NCI-H345 treated with DMSO at 0.1 percent for 48 hours (cell line): ENCODE measurements around the gene KLK8.
"Not testable (repeated sequence)": the region's sequence is repeated elsewhere in the genome, so short reads cannot be mapped to it uniquely, and the experiment has no call there.

ENCODE experiments used
- DNase-seq: peaks from one replicate; lab custom pipeline; 2025; ENCODE audit not compliant: unreplicated experiment; lab: John Stamatoyannopoulos, UW

Gene KLK8

GRCh38 chr19:50984416-50984815, 17.0 kb downstream of the KLK8 start:
- DNase-seq = not testable (repeated sequence)

DNA sequence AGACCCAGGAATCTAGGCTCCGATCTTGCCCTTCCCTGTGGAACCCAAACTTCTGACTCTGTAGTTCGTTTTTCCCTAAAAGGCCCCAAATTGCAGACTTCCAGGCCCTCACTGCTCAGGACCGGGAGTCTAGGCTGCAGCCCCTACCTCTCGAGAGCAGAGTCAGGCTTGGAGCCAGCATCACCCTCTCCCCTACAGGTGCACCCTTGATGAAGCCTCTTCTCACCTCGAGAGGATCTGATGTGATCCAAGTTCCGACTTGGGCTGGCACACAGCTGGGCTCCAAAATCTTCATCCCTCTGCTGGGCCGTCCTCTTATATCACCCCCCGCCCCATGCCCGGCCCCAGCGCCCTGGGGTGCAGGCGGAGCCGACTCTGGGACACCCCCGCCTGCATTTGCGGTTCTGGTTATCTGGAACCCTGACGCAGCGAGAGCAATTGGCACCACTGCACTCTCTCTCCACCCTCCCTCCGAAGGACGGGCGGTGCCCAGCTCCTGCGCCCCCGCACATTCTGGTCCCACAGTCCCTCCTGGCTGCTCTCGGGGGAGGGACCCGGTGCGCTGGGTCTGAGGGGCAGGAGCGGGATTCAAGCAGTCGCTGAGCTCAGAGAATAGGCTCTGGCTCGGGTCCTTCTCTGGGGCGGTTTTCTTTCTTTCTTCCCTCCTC, 17.6 kb downstream of the KLK8 start, which contains the start of gene KLK7:
KLK7 (minus strand) TSS at position 293 of the 668 bp plus-strand sequence. CDS start 1,518 bp downstream, outside the sequence.
- no peak for DNase-seq

DNA sequence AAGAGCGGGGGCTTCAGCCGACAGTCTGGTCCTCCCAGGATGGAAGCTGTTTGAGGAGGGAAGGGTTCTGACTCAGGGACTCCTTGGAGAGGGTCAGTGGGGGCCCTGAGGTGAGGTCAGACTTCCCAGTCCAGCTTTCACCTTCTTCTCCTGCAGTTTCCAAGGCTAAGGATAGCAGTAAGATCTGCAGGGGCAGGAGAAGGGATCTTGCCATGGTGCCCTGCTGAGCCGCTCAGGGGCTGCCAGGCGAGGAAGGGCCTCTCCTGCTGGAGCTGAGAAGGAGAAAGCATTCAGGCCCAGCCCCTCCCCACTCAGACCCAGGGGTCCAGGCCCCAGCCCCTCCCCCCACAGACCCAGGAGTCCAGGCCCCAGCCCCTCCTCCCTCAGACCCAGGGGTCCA, 19.2 kb downstream of the KLK8 start:
- no peak for DNase-seq

- no peak for DNase-seq
Observed at GRCh38 chr19:50981587-50982146, 19.7 kb downstream of the KLK8 start.

GRCh38 chr19:50980208-50980607, 21.2 kb downstream of the KLK8 start:
- no peak for DNase-seq

DNA sequence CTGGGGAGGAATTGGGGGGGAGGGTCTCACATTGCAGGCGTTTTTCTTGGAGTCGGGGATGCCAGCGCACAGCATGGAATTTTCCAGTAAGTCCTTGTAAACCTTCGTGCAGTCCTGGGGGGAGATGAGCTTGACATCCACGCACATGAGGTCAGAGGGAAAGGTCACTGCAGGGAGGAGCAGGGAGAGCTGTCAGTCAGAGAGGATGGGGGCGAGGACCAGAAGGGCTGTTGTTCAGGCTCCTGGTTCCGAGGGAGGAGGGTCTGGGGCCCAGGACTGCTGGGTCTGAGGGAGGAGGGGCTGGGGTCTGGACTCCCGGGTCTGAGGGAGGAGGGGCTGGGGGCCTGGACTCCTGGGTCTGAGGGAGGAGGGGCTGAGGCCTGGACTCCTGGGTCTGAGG, 21.6 kb downstream of the KLK8 start:
- no peak for DNase-seq

GRCh38 chr19:50978772-50979390, 22.5 kb downstream of the KLK8 start:
- no peak for DNase-seq

- no peak for DNase-seq
Observed at GRCh38 chr19:50977626-50978025, 23.8 kb downstream of the KLK8 start.

DNA sequence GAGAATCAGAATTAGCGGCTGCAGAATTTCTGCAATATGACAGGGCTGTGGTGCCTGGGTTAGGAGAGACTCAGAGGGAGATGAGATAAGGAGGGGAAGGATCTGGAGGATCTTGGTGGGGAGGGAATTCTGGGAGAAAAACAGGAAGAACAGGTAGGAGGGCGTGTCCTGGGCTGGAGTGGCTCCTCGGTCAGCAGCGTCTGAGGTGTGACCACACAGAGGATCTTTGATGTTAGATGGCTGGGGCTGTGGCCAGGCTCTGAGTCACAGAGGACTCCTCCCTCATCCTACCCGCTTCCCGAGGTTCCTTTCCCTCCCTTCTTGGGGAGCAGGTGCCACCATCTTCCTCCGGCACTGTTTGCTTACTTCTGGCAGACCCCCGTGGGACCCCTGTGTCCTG, 25.6 kb downstream of the KLK8 start:
- no peak for DNase-seq

DNA sequence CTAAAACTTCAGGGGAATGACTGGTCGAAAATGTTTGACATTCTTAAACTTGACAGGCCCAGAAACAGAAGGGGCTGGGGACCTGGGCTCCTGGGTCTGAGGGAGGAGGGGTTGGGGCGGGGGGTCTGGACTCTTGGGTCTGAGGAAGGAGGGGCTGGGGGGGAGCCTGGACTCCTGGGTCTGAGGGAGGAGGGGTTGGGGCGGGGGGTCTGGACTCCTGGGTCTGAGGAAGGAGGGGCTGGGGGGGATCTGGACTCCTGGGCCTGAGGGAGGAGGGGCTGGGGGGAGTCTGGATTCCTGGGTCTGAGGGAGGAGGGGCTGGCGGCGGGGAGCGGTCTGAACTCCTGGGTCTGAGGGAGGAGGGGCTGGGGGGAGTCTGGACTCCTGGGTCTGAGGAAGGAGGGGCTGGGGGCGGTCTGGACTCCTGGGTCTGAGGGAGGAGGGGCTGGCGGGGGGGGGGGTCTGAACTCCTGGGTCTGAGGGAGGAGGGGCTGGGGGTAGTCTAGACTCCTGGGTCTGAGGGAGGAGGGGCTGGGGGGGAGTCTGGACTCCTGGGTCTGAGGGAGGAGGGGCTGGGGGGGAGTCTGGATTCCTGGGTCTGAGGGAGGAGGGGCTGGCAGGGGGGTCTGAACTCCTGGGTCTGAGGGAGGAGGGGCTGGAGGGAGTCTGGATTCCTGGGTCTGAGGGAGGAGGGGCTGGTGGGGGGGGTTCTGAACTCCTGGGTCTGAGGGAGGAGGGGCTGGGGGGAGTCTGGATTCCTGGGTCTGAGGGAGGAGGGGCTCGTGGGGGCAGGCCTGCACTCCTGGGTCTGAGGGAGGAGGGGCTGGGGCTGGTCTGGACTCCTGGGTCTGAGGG, 26.5 kb downstream of the KLK8 start:
- DNase-seq = no peak

DNA sequence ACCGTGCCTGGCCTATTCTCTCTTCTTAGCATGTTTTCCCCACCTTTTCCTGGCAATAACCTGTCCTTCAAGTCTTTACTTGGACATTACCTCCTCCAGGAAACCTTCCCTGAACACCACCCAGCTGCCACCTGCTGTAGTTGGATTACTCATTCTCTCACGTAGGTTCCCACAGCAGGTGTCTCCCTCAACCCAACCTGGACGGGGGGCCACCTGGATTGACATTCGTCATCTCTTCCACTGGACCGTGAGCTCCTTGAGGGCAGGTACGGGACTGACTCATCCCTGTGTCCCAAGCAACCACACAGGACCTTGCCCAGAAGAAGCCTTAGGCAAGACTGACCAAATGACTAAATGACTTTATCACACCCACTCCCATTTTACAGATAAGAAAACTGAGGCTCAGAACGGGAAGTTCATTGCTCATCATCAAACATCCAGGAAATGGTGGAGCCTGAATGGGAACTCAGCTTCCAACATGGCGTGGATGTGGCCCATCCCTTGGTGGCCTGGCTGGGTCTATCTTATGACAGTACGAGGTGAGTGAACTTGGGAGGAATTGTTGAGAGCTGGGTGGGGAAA, 28.5 kb downstream of the KLK8 start:
- DNase-seq = no peak

DNA sequence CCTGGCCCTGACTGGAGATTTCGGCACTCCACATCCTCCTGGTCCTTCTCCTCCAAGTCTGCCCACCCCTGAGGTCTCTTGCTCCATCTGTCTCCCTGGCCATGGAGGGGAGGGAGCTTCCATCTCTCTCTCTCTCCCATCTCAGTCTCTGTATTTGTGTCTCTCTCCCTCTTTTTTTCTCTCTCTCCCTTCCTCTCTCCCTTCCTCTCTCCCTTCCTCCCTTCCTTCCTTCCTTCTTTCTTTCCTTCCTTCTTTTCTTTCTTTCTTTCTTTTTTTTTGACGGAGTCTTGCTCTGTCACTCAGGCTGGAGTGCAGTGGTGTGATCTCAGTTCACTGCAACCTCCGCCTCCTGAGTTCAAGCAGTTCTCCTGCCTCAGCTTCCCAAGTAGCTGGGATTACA, 31.6 kb downstream of the KLK8 start:
- not testable (repeated sequence) for DNase-seq

DNA sequence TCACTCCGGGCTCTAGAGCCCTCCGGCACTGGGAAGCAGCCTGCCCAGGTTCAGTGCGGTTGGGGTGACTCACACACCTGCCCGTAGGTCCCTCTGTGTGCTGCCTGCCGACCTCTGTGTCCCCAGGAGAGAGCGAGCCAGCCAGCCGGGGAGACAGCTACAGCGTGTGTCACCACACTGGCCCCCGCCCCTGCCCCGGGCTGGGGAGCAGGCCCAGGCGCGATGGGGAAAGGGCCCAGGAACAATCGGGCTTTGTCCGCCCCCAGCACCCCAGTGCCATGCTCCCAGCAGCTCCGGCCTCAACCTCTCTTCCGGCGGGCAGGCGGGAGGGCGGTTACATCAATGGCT, 32.0 kb downstream of the KLK8 start, which contains the start of gene KLK6:
KLK6 (minus strand) TSS at position 179 of the 348 bp plus-strand sequence. CDS start 1,487 bp downstream, outside the sequence.
- no peak for DNase-seq

DNA sequence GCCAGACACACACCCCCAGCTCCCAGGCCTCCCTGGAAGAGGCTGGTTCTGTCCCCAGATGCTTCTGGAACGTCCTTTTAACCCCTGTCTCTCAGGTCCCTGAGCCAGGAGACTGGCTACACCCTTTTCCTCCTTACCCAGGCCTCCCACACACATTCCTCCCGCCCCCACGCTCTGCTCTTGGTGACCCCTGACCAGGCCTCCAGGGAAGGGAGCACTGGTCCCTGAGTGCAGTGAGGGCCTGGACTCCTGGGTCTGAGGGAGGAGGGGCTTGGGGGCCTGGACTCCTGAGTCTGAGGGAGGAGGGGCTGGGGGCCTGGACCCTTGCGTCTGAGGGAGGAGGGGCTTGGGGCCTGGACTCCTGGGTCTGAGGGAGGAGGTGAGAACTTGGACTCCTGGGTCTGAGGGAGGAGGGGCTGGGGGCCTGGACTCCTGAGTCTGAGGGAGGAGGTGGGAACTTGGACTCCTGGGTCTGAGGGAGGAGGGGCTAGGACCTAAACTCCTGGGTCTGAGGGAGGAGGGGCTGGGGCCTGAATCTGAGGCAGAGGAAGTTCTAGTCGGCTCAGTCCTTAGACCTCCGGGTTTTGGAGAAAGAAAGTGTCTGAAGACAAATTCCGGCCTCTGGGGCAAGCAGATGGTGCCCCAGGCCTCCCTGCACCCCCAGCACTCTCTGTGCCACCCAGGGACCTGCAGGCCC, 32.5 kb downstream of the KLK8 start:
- DNase-seq = no peak

DNA sequence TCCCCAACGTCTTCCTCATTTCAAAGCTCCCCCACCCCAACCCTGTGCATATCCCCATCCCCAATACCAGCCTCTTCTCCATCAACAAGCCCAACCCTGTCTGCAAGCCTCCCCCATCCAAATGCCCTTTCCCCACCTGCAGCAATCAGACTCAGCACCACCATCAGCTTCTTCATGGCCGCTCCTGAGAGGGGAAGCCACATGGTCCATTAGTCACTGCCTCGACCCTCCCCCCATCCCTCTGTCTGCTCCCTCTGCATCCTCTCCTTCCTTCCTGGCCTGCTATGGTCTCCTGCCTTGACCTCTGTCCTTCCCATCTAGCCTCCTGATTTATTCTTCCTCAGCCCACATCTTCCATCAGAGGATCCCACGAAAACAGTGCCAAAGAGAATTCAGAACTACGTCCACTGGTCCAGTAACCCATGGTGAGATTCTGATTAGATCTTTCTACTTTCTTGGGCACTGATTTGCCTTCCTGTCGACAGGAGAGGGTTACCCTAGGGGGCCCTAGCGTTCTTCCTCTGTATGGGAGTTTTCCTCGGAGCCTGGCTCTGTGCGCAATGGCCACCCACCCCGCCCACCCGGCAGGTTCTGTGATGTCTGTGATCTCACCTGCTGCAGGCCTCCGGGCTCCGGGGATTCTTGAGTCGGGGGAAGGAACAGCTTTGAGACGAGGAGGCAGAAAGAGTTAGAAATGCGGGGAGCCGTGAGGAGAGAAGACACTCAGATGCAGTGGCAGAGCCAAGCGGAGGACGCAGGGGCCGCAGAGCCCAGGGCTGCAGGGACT, 33.3 kb downstream of the KLK8 start:
- no peak for DNase-seq

DNA sequence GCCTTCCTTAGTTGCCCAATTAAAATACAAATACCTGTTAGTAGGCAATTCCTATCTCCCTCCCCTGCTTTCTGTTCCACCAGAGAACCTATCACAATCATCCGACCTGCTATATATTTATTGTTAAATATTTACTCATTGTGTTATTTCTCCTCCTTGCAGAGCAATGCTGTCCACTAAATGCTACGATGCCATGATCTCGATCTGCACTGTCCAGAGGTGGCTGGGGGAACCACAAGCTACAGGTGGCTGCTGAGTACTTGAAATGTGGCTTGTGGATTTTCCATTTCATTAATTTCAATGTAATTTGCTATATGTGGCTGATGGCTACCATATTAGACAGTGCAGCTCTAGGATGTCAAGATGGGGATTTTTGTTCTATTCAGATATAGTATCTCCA, 37.1 kb downstream of the KLK8 start:
- DNase-seq = no peak

DNA sequence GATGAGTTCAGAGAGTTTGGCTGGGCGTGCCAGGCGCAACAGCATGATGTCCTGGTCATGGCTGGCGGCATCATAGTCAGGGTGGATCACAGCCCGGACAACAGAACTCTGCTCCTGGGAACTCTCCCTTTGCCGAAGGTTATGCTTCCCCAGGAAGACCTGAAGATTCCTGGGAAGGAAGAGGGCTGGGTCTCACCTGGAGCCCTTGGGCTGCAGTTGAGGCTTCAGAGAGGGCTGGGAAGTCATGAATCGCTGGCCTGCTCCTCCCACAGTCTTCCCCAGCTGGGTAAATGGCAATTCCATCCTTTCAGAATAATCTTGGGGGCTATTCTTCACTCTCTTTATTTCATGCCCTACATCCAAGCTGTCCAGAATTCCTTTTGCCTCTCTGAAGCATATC, 38.0 kb downstream of the KLK8 start:
- no peak for DNase-seq

DNA sequence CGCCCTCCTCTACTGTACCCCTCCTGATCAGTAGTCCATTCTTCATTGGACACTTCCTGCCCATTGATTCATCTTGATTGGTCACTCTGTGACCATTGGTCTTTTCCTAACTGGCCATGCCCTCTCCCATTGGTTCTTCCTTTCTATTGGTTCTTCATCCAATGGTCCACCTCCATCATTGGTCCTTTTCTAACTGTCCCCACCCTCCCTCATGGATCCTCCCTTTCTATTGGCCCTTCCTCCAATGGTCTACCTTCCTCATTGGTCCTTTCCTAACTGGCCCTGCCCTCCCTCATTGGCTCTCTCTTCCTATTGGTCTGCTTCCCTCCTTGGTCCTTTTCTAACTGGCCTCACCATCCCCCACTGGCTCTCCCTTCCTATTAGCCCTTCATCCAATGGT, 39.2 kb downstream of the KLK8 start:
- DNase-seq = no peak

- no peak for DNase-seq
Observed at GRCh38 chr19:50959731-50960500, 41.5 kb downstream of the KLK8 start.
